ENCODE data around the gene RTN4IP1. TPM values are rescaled to one million over a fixed set of nuclear protein-coding genes. Genes with fewer than 3 reads are reported as not detected.

RTN4IP1 gene
- total and polyA plus RNA-seq, 2 of the 13 experiments (the other 11 are each of a cell fraction or from before 2014, with no cell fraction given), result 5.5 to 17.2 TPM

GRCh38 chr6:106674541-106675229, 45.4 kb upstream of the RTN4IP1 start:
- Histone ChIP-seq H3K4me3 (replicated peaks in 1 of 3; ENCODE audit: insufficient read depth in 1 of 3, low read depth in 2 of 3, low read length in 3 of 3) (no peak overlapping the region), H3K79me2 (ENCODE audit: insufficient read depth, low read length) (no peaks in the 10 kb centered on the region), H3K36me3 (replicated peaks in 1 of 2; ENCODE audit: control insufficient read depth in 1 of 2, insufficient read depth in 2 of 2, low read length in 2 of 2) (no peaks in the 10 kb centered on the region), H4K20me1 (ENCODE audit: insufficient read depth, low read length) (no peaks in the 10 kb centered on the region), H3K27ac (ENCODE audit: extremely low read length, insufficient read depth, low read length) (no peak overlapping the region), H3K9me3 (ENCODE audit: low read length) (no peaks in the 10 kb centered on the region), H3K4me1 (ENCODE audit: insufficient read depth, low read length) (no peaks in the 10 kb centered on the region), H3K4me2 (ENCODE audit: low read depth, low read length) (no peak overlapping the region), H3K27me3 (ENCODE audit: control insufficient read depth in 1 of 2, insufficient read depth in 2 of 2, low read length in 2 of 2) (no peaks in the 10 kb centered on the region), H3K9ac (ENCODE audit: insufficient read depth, low read depth, low read length) (no peak overlapping the region), H2AFZ (ENCODE audit: low read length) (no peak overlapping the region)
- ChIA-PET POLR2A (no interaction called here), CTCF (ENCODE audit: low intra/inter-chr PET ratio, low total read pairs) (no interaction called here)
- ATAC-seq, result no peak
- intact Hi-C loops (cut with micrococcal nuclease; ENCODE audit: unreplicated experiment) (no loop called here), in situ Hi-C loops (cut with HindIII; ENCODE audit: extremely low pct_ligation_motif_present, low pct_unique_long_range_greater_than_20kb) (no loop called here)
- FAIRE-seq, result no peak
- DNase-seq (ENCODE audit: low spot score), result no peak
- no TSS peak for BruUV-seq (replicated peaks)
- TF ChIP-seq ZNF598 (CRISPR knock-in tag; IDR thresholded peaks at IDR 0.05; ENCODE audit: borderline replicate concordance) (no peak), ZNF263 (CRISPR knock-in tag; IDR thresholded peaks at IDR 0.05) (no peak), ZNF616 (CRISPR knock-in tag; IDR thresholded peaks at IDR 0.05; ENCODE audit: low read depth) (no peak), DMAP1 (CRISPR knock-in tag; IDR thresholded peaks at IDR 0.05) (no peak), NFYB (CRISPR knock-in tag; IDR thresholded peaks at IDR 0.05) (no peak), FOXO4 (CRISPR knock-in tag; conservative IDR thresholded peaks at IDR 0.05) (no peak), KAT8 (CRISPR knock-in tag; IDR thresholded peaks at IDR 0.05) (no peak), PHF8 (CRISPR knock-in tag; IDR thresholded peaks at IDR 0.05) (no peak), RCOR2 (CRISPR knock-in tag; IDR thresholded peaks at IDR 0.05) (no peak), GTF2F1 (IDR thresholded peaks at IDR 0.05; ENCODE audit: low read length) (no peak), ZNF430 (CRISPR knock-in tag; IDR thresholded peaks at IDR 0.05) (no peak), KMT2A (CRISPR knock-in tag; IDR thresholded peaks at IDR 0.05) (no peak)

Data from HepG2 (cell line).